ENCODE measurements around the gene EPB41L4A. TPM values are rescaled to one million over a fixed set of nuclear protein-coding genes. Genes with fewer than 3 reads are reported as not detected.

EPB41L4A gene
- total RNA-seq, 1 donor from 2014 or later: 18.0 TPM

- DNase-seq (ENCODE audit: low spot score): no peak
- intact Hi-C loops (cut with DNase I): no loop called here
These were observed 140.0 kb downstream of the EPB41L4A start for GRCh38 chr5:112279082-112279481.

DNA sequence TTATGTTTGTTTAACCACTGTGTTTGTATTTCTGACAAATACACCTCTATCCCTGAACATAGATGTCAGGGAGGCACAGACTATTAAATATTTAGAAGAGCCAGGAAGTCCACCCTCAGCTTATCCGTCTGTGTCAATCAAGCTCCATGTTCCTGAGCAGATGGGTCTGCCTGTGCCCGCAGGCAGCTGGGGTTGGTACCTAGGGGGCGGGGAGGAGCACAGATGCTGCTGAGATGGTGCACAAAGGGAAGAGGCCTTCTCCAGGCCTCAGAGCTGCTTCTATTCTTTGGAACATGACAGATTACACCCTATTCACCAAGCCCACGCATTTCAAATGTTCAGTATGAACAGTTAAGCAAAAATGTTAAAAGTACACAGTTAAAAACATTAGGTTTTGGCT, 142.1 kb downstream of the EPB41L4A start:
- intact Hi-C loops (cut with DNase I): no loop called here
- no peak for DNase-seq (ENCODE audit: low spot score)

GRCh38 chr5:112275671-112276070, 143.4 kb downstream of the EPB41L4A start:
- no peak for DNase-seq (ENCODE audit: low spot score)
- intact Hi-C loops (cut with DNase I): no loop called here

- DNase-seq (ENCODE audit: low spot score): no peak
- intact Hi-C loops (cut with DNase I): no loop called here
These were observed 148.5 kb downstream of the EPB41L4A start for GRCh38 chr5:112270299-112271293.

DNA sequence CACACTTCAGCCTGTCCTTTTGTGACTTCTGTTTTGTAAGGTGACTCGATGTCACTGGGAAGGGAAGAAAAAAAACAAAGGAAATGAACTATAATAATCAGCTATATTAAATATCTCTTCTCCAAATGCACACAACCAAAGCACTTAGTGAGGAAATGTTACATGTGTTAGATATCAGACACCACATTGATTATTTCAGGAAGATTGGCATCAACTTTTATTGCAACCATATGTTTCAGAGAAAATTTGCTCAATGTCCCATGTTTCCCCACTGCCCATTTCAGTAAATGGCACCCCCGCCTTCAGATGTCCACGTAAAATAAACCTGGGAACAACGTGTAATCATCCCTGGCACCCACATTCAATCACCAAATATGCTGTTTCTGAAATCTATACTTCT, 151.8 kb downstream of the EPB41L4A start:
- intact Hi-C loops (cut with DNase I): no loop called here
- DNase-seq (ENCODE audit: low spot score): no peak

DNA sequence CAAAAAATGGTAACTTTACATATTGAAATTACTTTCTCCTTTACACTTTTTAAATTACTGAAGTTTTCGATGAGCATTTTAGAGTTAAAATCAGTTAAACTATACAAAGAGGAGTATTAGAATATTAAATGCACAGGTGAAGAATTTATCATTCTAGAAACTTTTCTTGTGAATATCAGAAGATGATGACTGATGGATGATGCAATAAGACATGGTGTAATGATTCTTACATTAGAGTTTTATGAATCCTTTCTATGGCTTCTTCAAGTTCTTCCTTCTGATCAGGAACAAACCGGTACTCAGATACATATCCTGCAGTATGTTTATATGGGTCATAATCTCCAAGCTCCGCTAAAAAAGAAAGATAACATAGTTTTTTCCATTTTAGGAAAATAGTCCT, 154.4 kb downstream of the EPB41L4A start:
- no peak for DNase-seq (ENCODE audit: low spot score)
- intact Hi-C loops (cut with DNase I): no loop called here

DNA sequence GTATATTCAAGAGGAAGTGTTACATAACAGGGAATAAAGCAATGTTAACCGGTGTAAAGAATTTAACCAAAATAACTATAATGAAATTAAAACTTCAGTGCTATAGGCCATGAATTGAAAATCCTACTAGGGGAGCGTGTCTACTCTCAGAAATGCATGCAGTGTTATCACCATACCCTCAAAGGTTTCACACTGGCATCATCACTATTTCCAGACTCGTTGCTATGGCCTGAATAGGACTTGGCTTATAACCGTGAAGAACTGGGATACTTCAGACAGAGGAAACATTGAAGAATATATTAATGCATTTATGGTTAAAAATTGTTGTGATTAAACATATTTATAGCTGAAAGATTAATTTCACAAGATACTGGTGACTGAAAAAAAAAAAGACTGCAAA, 154.9 kb downstream of the EPB41L4A start:
- no peak for DNase-seq (ENCODE audit: low spot score)
- intact Hi-C loops (cut with DNase I): no loop called here

DNA sequence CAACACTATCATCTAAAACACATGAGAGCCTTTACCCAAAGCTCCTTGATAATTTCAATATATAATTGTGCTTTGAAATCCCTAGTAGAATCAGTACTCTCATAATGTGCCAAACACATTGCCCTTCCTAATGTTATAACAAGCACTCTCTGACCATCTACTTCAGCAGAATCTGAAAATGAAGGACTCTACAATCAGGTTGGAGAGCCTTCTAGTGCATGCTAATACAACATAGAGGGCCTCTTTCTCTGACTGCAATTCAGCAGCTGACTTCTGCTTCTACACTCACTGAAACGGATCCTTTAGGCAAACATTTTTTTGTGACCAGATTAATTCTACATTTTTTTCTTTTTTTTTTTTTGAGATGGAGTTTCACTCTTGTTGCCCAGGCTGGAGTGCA, 155.6 kb downstream of the EPB41L4A start:
- intact Hi-C loops (cut with DNase I): no loop called here
- DNase-seq (ENCODE audit: low spot score): no peak

DNA sequence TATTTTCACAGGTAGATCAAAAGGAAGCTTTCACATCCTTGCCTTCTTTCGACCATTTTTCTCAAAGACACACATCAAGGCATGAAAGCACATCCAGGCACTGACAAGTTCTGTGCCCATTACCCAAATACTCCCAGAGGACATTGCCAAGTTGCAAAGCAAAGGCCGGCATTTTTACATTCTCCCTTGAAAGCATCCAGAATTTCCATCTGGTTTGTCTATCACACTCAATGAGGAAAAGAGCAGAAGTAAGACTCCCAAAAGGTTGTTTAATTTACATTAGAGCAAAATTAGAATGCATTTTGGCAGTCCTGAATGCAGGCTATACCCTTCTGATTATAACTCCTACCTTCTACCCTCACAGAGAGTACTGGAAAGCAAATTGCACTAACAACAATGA, 160.5 kb downstream of the EPB41L4A start:
- intact Hi-C loops (cut with DNase I): no loop called here
- no peak for DNase-seq (ENCODE audit: low spot score)

DNA sequence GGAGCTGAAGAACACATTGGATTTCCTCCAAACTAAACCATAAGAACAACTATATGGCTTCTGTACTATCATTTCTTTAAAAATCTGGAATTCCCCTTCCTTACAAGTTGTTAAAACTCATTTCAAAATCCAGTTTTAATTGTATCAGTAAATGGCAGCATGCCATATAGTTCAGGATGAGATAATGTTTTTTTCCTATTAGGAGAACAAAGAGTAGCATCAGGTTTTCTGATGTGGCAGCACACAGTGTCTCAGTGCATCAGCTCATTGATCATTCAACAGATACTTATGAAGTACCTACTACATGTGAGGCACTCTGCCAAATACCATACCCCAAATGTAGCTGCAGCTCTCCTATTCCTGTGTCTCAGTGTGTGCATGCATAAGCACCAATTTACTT, 161.1 kb downstream of the EPB41L4A start:
- intact Hi-C loops (cut with DNase I): no loop called here
- DNase-seq (ENCODE audit: low spot score): no peak

GRCh38 chr5:112257005-112257404, 162.1 kb downstream of the EPB41L4A start:
- intact Hi-C loops (cut with DNase I): no loop called here
- no peak for DNase-seq (ENCODE audit: low spot score)

DNA sequence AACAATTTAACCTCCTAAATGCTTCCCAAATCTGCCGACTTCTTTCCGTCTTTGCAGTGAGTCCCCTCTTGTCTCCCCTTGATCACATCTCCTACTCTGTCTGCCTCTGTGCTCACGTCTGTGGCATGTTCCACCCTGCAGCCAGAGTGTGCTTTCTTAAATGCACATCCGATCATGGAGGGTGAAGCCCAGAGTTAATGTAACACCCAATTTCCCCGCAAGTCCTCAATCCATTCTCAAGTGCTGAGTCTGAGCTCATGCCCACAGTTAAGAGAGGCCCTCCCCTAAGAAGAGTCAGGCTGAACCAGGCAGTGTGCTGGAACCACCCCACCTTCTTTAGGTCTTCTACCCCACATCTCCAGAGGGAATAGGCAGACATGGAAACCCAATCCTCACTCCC, 164.8 kb downstream of the EPB41L4A start:
- no peak for DNase-seq (ENCODE audit: low spot score)
- intact Hi-C loops (cut with DNase I): no loop called here

- DNase-seq (ENCODE audit: low spot score): no peak
- intact Hi-C loops (cut with DNase I): no loop called here
These were observed 165.4 kb downstream of the EPB41L4A start for GRCh38 chr5:112253478-112254250.

GRCh38 chr5:112250551-112250950, 168.5 kb downstream of the EPB41L4A start:
- intact Hi-C loops (cut with DNase I): no loop called here
- no peak for DNase-seq (ENCODE audit: low spot score)

DNA sequence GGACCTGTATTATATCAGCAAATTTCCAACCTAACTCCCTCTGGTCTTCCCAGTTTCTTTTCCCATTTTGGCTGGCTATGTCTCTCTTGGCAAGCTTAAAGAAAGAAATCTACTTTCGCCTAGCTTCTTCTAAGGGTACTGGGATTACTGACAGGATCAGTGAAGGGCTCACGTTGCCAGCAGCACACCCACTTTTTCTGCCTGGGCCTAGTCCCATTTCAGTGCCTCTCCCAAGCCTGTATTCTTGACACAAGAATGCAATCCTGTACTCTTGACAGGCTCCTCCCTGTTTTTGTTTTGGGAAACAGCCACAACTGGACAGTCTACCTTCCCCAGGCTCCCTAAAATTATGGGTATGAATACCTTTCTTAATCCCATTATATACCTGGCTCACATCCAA, 170.5 kb downstream of the EPB41L4A start:
- intact Hi-C loops (cut with DNase I): no loop called here
- DNase-seq (ENCODE audit: low spot score): no peak

DNA sequence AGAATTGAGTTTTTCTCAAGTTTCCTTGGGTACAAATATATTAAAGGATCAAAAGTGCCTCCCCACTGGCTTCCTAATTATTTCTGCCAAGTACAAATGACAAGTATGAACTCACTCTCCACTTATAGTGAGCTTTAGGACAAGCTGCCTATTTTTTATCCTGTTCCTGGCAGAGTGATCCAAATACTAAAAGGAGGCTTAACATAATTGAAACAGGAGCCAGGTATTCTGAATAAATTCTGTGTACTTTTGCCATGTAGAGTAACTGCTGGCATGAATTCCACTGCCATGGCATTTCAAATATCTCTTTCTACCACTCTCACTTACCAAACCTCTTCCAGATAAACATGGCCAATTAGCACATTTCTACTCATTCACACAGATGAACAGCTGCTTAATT, 171.1 kb downstream of the EPB41L4A start:
- intact Hi-C loops (cut with DNase I): no loop called here
- no peak for DNase-seq (ENCODE audit: low spot score)

- intact Hi-C loops (cut with DNase I): no loop called here
These were observed 173.4 kb downstream of the EPB41L4A start for GRCh38 chr5:112245656-112246055.

DNA sequence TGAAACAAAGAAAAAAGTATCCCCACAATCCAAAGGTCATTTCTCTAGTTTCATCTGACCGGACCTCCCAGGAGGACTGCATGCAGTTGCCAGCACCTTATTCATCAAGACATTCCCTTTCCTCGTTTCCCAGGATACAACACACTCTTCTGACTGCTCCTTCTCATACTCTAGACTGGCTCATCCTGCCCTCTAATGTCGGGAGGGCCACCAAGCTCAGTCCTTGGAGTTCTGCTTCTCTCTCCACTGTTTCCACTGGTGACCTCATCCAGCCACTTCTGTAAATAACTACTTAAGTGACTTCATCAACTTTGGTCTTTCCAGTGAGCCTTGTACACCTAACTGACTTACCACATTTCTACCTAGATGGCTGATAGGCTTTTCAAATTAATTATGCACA, 179.1 kb downstream of the EPB41L4A start:
- intact Hi-C loops (cut with DNase I): no loop called here
- no peak for DNase-seq (ENCODE audit: low spot score)

More at GRCh38 chr5:112245656-112246055, 173.4 kb downstream of the EPB41L4A start:
- no peak for DNase-seq (ENCODE audit: low spot score)

DNA sequence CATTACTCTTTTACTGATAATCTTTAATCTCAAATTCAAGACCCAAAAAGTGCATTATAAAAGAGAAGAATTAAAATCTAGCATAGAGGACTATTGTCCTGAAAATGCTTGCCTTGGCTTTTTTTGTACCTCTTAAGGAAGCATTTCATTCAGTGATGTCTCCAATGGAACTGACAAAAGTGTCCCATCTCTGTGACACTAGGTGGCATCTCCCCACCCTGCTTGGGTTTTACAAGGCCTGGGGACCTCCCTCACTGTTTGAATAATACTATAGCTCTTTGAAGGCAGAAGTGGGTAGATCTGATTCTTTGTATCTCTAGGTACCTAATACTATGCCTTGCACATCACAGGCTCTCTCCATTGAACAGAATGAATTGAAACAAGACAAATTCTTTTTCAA, 180.6 kb downstream of the EPB41L4A start:
- intact Hi-C loops (cut with DNase I): no loop called here
- DNase-seq (ENCODE audit: low spot score): no peak

DNA sequence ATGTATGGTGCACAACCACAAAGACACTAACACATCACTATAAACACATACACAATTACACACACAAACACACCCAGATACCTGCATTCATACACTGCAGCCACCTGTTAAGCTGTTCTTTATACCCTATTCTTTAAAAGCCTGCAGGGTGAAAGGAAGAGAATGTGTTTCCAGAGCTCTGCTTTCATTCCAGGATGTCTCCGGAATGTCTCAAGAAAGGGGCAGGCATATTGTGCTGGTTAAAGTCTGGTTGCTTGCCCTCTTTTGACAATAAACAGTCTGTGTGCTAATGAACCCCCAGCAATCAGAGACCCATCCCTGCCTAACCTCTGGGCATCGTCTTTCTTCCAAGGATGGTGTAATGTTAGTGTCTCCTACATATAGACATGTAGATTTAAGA, 181.6 kb downstream of the EPB41L4A start:
- intact Hi-C loops (cut with DNase I): no loop called here
- no peak for DNase-seq (ENCODE audit: low spot score)

- intact Hi-C loops (cut with DNase I): no loop called here
- DNase-seq (ENCODE audit: low spot score): no peak
These were observed 185.1 kb downstream of the EPB41L4A start for GRCh38 chr5:112234000-112234399.
